Omental fat pad (tissue), 4 donors: ENCODE data around the gene OSER1. TPM values are rescaled to one million over a fixed set of nuclear protein-coding genes. Genes with fewer than 3 reads are reported as not detected.

Source experiments
- ATAC-seq: fragments of 150-250 bp; one replicate; pipeline ENCODE4 v1.9.1; 2016; ENCODE audit warnings: mild to moderate bottlenecking, moderate library complexity; ENCODE audit not compliant: low FRiP score
- DNase-seq: peaks from one replicate; pipeline ENCODE4 v3.0.0-alpha.2; 2019; ENCODE audit warnings: low spot score
- CTCF ChIP-seq, 3 donors: fragments of 450-650 bp; IDR thresholded peaks; one replicate each; pipeline ENCODE4 v1.5.1; 2016 to 2017; ENCODE audit warnings: antibody characterized with exemption in 3 of 3, mild to moderate bottlenecking in 3 of 3, moderate library complexity in 2 of 3
- total RNA-seq, 4 donors: library from RNA; depleted of rRNA; stranded (reverse); fragments of >200 nt; gene quantifications; one replicate each; pipeline ENCODE4 v1.1.0, GENCODE V29; 2016

OSER1 gene
- total RNA-seq, 4 donors from 2014 or later, result 42.8 to 65.0 (median 49.7) TPM

DNA sequence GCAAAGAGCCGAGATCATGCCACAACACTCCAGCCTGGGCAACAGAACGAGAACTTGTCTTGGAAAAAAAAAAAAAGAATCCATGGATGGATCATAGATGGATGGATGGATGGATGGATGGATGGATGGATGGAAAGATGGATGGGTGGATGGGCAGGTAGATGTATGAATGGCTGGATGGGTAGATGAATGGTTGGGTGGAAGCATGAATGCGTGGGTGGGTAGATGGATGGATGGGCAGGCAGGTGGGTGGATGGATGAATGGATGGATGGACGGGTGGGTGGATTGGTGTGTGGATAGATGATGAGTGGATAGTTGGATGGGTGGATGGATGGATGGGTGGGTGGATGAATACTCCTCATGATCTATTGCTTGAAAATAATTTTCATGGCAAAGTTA, 25.0 kb downstream of the OSER1 start:
- ATAC-seq, result no peak
- no peak for DNase-seq
- TF ChIP-seq CTCF (IDR thresholded peaks at IDR 0.05), result no peak

GRCh38 chr20:44183282-44183681, 27.3 kb downstream of the OSER1 start:
- ATAC-seq (no peak), DNase-seq (no peak)
- no peak for TF ChIP-seq CTCF (IDR thresholded peaks at IDR 0.05)

DNA sequence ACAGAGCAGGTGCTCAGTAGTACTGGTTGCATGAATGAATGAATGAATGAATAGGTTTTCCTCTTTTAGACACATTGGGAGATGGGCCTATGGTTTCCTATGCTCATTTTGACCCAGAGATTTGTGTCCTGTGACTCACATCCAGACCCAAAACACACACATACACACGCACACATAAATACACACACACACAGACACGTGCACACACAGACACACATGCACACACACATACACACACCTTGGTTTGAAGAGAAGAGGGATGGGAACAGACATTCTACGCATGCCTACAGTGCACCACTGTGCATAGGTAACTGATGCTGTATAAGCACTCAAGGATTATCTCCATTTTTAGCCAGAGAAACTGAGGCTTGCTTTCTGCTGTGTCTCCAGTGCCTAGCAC, 27.7 kb downstream of the OSER1 start:
- DNase-seq (no peak), ATAC-seq (no peak)
- TF ChIP-seq CTCF (IDR thresholded peaks at IDR 0.05), result no peak

DNA sequence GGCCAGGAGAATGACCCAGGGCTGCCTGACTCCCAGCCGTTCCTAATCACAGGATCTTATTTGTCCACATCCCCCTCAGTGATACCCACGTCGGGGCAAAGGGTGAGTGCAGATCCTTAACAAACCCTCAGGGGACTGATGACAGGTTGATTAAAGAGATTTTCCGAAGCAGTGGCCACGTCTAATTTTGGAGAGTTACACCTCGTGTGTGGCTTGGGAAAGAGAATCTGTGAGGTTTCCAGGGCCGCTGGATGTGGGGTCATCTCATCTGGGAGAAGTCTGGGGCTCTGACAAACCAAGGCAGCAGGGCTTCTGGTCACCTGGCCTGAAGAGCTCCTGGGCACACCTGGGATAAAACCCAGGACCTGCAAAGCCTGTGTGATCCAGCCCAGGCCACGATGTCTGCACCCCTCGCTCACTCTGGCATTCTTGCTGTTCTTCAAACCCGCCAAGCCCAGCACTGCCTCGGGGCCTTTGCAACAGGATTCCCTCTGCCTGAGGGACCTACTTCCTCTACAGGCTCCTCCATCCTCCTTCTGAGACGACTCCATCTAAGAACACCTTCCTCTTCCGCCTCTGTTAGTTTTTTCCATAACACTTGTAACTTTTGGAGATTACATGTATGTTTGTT, 28.3 kb downstream of the OSER1 start:
- no peak for ATAC-seq
- TF ChIP-seq CTCF (IDR thresholded peaks at IDR 0.05), result no peak
- no peak for DNase-seq

GRCh38 chr20:44181611-44182010, 29.0 kb downstream of the OSER1 start:
- ATAC-seq, result no peak
- TF ChIP-seq CTCF (IDR thresholded peaks at IDR 0.05), result no peak

DNA sequence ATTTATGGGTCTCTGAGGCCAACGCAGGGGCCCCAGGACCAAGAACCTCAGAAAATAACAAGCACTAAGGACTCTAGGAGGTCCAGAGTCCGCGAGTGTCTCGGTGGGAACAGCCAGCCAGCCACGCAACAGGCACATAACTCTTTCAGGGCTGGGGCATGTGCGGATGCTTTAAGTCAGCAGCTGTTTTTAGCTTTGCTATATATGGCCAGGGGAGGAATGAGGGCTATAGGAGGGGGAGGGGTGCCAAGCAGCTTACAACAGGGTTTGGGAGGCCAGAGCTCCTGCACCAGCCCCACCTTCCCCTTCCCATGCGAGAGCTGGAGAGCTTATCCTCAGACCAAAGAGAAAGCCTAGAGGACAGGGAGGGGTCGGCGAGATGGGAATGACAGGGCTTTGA, 29.8 kb downstream of the OSER1 start:
- no peak for DNase-seq

More at GRCh38 chr20:44181611-44182010, 29.0 kb downstream of the OSER1 start:
- no peak for DNase-seq

More for the DNA sequence above, 29.8 kb downstream of the OSER1 start:
- no peak for TF ChIP-seq CTCF (IDR thresholded peaks at IDR 0.05)
- no peak for ATAC-seq
